HK-2 (cell line): ENCODE data around the gene HBS1L.

Source experiments
- DNase-seq: peaks from one replicate; pipeline ENCODE4 v3.0.0-alpha.2; 2018; ENCODE audit not compliant: unreplicated experiment

Gene HBS1L

GRCh38 chr6:135036731-135037420 lies 17.7 kb downstream of the HBS1L start:
- DNase-seq = no peak

GRCh38 chr6:135033238-135033637 lies 21.4 kb downstream of the HBS1L start:
- no peak for DNase-seq

- DNase-seq = no peak
These were observed 24.0 kb downstream of the HBS1L start for GRCh38 chr6:135030532-135031178.

GRCh38 chr6:135030056-135030473 lies 24.6 kb downstream of the HBS1L start:
- no peak for DNase-seq

- no peak for DNase-seq
These were observed 28.8 kb downstream of the HBS1L start for GRCh38 chr6:135025775-135026174.

GRCh38 chr6:135025175-135025574 lies 29.4 kb downstream of the HBS1L start:
- no peak for DNase-seq

GRCh38 chr6:135022050-135022697 lies 32.4 kb downstream of the HBS1L start:
- no peak for DNase-seq

GRCh38 chr6:135021310-135022049 lies 33.1 kb downstream of the HBS1L start:
- no peak for DNase-seq

- DNase-seq = no peak
These were observed 35.7 kb downstream of the HBS1L start for GRCh38 chr6:135018941-135019340.

- DNase-seq = no peak
These were observed 36.6 kb downstream of the HBS1L start for GRCh38 chr6:135018052-135018451.

- DNase-seq = no peak
These were observed 40.2 kb downstream of the HBS1L start for GRCh38 chr6:135014353-135014832.

- no peak for DNase-seq
These were observed 41.4 kb downstream of the HBS1L start for GRCh38 chr6:135013211-135013610.

- no peak for DNase-seq
These were observed 41.9 kb downstream of the HBS1L start for GRCh38 chr6:135012764-135013163.

- no peak for DNase-seq
These were observed 42.3 kb downstream of the HBS1L start for GRCh38 chr6:135012349-135012748.

GRCh38 chr6:135008941-135009290 lies 45.7 kb downstream of the HBS1L start:
- no peak for DNase-seq

GRCh38 chr6:135008072-135008940 lies 46.3 kb downstream of the HBS1L start:
- no peak for DNase-seq

GRCh38 chr6:135006386-135006914 lies 48.2 kb downstream of the HBS1L start:
- DNase-seq = no peak

GRCh38 chr6:135004399-135004798 lies 50.2 kb downstream of the HBS1L start:
- DNase-seq = no peak

GRCh38 chr6:135002974-135003703 lies 51.5 kb downstream of the HBS1L start:
- no peak for DNase-seq

GRCh38 chr6:135002229-135002844 lies 52.3 kb downstream of the HBS1L start:
- DNase-seq = no peak
